ENCODE data around the gene GRM8.

DNA sequence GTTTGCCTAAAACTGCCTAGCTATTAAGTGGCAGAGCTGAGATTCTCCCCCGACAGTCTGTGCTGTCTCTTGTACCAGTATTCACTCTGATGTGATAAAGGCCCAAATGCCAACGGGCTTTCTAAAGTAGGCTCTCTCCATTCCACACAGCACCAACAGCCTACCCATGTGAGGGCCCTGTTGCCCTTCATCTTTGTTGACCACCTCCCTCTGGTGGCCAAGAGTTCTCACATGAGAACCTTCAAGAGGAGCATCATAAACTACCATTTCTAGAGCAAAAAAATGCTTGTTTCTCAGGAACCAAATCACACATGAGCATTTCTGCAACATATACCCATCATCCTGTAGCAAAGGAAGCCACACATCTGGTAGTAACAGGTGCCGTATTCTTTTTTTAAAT is 185.8 kb downstream of the GRM8 start:
- TF ChIP-seq, protein P1, sequence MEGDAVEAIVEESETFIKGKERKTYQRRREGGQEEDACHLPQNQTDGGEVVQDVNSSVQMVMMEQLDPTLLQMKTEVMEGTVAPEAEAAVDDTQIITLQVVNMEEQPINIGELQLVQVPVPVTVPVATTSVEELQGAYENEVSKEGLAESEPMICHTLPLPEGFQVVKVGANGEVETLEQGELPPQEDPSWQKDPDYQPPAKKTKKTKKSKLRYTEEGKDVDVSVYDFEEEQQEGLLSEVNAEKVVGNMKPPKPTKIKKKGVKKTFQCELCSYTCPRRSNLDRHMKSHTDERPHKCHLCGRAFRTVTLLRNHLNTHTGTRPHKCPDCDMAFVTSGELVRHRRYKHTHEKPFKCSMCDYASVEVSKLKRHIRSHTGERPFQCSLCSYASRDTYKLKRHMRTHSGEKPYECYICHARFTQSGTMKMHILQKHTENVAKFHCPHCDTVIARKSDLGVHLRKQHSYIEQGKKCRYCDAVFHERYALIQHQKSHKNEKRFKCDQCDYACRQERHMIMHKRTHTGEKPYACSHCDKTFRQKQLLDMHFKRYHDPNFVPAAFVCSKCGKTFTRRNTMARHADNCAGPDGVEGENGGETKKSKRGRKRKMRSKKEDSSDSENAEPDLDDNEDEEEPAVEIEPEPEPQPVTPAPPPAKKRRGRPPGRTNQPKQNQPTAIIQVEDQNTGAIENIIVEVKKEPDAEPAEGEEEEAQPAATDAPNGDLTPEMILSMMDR (conservative IDR thresholded peaks at IDR 0.05; ENCODE audit: low read depth, low read length), result no peak
- TF ChIP-seq EZH2 (IDR thresholded peaks at IDR 0.05; ENCODE audit: low read length, unreplicated experiment), result no peak

Data from PC-3 (cell line).